GM19452 (cell line): Measurements from ENCODE around the gene ATF3.
"Not testable (repeated sequence)": the region's sequence is repeated elsewhere in the genome, so short reads cannot be mapped to it uniquely, and the experiment has no call there.

Experiments
- ATAC-seq: cut with Tn5 transposase; IDR thresholded peaks from one replicate; pipeline ENCODE4 v1.9.1; 2021; ENCODE audit not compliant: unreplicated experiment

The ATF3 gene

GRCh38 chr1:212624976-212625501, 16.5 kb downstream of the ATF3 start:
- no peak for ATAC-seq

DNA sequence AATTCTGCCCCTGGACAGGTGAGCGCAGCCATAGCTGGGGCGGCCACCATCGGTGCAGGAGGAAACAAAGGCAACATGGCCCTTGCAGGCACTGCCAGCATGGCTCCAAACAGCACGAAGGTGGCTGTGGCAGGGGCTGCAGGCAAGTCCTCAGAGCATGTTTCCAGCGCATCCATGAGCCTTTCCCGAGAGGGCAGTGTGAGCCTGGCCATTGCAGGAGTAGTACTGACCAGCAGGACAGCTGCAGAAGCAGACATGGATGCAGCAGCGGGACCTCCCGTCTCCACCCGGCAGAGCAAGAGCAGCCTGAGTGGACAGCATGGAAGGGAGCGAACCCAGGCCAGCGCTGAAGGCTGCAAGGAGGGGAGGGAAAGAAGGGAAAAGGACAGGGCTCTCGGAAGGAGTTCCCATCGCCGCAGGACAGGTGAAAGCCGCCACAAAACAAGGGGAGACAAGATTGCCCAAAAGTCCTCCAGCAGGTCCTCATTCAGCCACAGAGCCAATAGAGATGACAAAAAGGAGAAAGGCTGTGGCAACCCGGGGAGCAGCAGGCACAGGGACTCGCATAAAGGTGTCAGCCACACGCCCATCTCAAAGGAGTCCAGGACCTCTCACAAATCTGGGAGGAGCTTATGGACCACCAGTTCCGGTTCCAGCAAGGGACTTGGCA, 17.4 kb downstream of the ATF3 start:
- no peak for ATAC-seq

DNA sequence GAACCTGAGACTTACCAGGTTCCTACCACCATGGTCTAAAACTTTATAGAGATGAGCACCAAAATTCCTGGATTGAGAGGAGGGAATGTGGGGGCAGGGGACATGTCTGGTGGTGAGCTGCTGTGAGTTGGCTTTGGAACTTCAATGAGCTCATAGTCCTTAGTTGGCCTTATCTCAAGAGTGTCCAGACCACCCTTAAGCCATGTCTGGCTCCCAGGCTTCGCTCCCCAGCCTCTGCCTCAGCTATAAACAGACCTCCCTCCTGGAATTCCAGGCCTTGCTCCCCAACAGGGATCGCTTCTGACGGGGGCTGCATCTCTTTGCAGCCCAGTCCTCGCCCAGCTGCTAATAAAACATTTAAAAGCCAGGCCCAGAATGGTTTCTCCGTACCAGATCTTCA, 19.5 kb downstream of the ATF3 start:
- ATAC-seq, result no peak

DNA sequence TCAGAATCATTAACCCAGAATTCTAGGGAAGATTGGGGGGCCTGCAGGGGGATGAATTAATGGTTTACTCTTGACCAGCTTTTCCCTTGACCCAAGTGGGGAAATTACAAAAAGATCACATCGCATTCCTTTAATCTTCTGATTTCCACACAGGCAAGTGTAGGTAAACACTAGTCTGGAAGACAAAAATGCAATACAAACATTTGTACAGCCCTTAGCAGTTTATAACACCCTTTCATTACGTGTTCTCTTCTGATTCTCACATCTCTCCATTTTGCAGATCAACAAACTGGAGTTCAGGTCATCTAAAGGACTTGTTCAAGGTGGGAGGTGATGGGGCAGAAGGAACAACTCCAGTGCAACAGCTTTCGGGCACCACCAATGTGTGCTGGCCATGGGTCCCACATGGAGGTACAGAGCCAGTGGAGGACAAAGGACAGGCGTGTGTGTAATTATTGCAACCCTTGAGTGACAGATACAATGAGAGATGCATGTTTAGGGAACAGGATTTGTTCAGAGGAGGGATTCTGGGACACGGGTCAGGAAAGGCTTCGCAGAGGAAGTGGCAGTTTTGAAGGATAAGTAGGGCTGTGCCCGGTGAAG, 20.4 kb downstream of the ATF3 start:
- ATAC-seq, result no peak

GRCh38 chr1:212629450-212630157, 21.0 kb downstream of the ATF3 start:
- no peak for ATAC-seq

- peak; percentile 95 for ATAC-seq
Measured at GRCh38 chr1:212630158-212630900, 21.8 kb downstream of the ATF3 start.

DNA sequence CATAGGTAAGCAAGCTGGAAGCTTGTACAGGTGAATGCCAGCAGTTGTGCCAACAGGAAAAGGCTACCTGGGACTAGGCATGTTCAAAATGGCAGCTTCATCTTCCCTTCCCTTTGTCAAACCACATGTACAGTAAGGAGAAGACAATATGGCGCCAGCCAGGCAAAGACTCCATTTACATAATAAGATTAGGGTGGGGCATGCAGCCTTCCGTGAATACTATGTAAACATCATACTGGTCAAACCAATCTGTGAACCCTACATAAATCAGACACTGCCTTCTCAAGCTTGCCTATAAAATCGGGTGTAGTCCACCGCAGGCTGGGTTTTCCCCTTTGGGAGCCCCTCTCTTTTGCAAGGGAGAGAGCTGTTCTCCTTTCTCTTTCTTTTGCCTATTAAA, 24.6 kb downstream of the ATF3 start:
- ATAC-seq, result no peak

GRCh38 chr1:212634252-212634651, 25.7 kb downstream of the ATF3 start:
- no peak for ATAC-seq

- no peak for ATAC-seq
Measured at GRCh38 chr1:212635141-212635631, 26.6 kb downstream of the ATF3 start.

GRCh38 chr1:212637902-212638301, 29.3 kb downstream of the ATF3 start:
- no peak for ATAC-seq

GRCh38 chr1:212638492-212639151, 30.1 kb downstream of the ATF3 start:
- ATAC-seq, result no peak

GRCh38 chr1:212639524-212639923, 31.0 kb downstream of the ATF3 start:
- not testable (repeated sequence) for ATAC-seq

- ATAC-seq, result no peak
Measured at GRCh38 chr1:212640223-212640878, 31.8 kb downstream of the ATF3 start.

DNA sequence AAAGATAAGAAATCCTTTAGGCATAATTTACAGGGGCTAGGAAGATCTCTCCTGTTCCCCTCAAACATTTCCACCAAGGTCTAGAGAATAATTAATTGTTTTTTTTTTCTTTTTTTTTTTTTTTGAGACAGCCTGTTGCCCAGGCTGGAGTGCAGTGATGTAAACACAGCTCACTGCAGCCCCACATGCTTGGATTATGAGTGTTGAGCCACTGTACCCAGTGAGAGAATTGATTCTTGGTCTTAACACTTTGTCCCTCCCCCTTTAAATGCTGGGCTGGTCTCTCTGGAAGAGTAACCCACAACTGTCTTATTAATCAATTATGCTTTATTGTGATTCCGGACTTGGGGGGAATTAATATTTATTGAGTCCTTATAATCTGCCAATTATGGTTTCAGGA, 33.4 kb downstream of the ATF3 start:
- ATAC-seq, result no peak

DNA sequence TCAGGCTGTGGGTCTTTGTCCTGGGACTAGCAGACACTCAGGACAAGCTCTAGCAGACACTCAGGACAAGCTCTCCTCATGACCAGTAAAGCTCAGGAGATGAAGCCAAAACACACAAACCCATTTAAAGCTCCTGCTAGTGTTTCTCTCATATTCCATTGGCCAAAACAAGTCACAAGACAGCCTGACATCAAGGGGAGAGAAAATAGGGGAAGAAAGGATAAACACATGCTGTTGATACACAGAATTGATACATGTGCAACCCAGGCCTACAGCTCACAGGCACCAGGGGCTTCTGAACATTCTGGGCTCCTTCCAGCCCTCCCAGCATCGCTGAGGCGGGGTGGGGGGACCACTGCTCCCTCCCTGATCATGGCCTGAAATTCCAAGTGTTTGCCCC, 35.3 kb downstream of the ATF3 start:
- no peak for ATAC-seq

DNA sequence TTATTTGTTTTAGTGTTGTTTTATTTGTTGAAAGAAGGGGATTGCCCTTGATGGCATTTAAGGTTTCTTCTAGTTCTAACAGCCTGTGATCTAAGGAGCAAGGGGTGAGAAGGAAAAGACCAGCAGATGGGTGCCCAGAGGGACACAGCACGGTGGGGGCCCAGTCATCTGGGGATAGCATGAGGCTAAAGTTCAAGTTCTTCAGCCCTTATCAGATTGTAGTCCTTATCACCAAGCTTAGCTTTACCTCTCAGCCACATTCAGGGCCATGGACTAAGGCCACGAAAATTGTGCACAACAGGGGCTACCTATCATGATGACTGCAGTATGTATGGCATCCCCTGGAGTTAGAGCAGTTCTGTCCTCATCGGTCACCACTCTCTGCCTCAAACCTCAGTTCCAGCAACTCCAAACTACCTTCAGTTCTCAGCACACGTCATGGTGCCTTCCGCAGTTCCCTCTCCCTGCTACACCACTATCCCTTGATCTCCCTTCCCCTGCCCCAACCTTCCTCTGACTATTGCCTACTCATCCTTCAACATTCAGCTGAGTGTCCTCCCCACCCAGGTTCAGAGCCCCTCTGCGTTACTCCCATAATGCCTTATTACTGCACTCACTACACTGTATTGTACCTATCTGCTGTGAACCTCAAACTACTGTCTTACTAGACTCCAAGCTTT, 36.4 kb downstream of the ATF3 start:
- no peak for ATAC-seq

- no peak for ATAC-seq
Measured at GRCh38 chr1:212645546-212646543, 37.3 kb downstream of the ATF3 start.

DNA sequence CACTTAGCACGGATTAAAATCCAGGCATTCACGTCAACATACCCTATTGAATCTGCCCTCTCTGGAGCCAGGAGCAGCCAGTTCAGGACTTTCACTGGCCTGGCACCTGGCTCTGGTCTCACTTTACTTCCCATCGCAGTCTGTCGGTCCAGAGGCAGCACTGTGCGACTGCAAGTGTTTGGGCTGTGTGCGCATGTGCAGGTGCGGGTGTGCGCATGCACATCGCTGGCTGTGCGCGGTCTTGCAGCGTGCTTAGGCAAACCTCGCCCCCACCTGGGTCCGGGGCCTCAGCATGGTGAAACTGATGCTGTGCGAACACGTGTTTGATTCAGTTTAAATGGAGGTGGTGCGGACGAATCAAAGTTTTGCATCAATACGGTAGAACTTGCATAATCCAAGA, 38.0 kb downstream of the ATF3 start:
- no peak for ATAC-seq
